ENCODE measurements around the gene CHN1.

The CHN1 gene

DNA sequence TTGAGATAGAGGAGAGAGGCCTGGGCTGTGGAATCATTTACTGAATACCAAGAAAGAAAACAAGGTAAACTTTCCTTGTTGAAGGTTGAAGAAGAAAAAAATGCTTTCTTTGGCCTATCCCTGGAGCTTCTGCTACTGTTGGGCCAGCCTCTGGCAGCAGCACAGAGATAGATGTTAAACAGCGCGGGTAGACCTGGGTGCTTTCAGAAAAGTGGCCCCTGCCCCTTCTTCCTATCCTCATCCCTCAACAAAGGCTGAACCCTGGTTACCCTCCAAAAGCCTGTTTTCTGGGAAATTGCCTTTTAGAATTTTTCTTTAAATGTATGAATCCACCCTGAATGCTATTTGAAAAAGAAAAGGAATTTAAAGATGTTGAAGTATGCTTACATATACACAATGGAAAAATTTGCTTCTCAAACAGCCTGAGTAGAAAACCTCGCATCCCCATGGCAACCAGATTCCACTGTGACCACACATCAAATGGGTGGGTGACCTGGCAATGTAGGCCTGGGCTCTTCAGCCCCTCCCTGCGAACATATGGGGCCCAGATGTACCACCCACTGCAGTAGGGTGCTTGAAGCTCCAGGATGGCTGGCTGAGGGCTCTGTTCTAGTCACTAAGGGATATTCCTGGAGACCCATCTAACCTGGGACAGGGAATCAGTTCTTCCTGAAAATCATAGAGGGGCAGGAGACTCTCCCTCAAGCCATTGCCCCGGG is 217.5 kb downstream of the CHN1 start:
- FAIRE-seq (no peak), DNase-seq (ENCODE audit: low spot score) (peak; percentile 76)

DNA sequence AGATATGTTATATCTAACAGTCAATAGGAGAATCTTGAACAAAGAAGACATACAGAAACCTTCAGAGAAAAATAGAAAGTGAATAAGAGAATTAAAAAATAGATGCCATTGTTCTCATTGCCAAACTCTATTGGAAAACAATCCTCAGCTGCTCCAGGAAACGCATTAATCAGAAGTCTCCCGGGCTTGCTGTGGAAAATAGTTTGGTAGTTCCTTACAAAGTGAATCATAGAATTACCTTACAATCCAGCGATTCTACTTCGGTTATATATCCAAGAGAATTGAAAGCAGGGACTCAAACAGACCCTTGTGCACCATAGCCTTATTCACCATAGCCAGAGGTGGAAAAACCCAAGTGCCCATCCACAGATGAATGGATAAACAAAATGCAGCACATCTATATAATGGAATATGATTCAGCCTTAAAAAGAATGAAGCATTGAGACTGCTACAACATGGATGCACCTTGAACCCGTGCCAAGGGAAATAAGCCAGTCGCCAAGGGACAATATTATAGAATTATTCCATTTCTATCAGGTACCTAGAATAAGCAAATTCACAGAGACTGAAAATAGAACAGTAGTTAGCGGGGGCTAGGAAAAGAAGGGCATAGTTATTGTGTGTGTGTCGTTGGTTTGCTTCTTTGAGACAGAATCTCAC is 219.0 kb downstream of the CHN1 start:
- DNase-seq (ENCODE audit: low spot score) (no peak), FAIRE-seq (no peak)

DNA sequence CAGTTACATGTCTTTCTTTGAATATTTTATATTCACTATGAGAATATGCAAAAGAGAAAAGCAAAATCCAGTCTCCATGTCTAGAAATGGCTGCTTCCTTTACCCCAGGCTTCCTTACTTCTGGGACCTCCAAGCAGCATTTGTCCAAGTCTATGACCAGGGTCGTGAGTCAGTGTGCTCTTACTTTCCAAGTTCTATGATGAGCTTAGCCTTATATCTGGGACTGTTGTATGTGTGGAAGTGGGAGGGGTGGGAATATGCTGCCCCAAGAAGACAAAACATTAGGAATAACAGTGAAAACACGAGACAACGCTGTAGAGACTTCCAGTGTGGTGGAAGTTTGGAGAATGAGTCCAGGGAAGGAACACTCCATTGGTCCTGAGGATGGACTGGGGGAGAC is 219.7 kb downstream of the CHN1 start:
- FAIRE-seq (no peak), DNase-seq (ENCODE audit: low spot score) (no peak)

DNA sequence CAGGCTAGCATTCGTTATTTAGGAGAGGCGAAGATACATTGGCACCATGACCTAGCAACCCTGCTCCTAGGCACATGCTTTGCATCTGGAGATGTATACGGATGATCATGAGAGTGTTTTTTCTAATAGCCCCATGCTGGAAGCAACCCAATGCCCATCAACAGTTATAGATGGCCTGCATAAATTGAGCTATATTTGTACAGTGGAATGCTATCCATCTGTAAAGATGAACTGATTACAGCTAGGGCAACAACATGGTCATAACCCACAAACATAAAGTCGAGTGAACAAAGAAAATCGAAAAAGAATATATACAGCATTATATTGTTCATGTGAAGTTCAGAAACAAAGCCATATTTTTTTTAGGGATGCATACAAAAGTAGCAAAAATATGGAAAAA is 220.3 kb downstream of the CHN1 start:
- DNase-seq (ENCODE audit: low spot score) (no peak), FAIRE-seq (no peak)

DNA sequence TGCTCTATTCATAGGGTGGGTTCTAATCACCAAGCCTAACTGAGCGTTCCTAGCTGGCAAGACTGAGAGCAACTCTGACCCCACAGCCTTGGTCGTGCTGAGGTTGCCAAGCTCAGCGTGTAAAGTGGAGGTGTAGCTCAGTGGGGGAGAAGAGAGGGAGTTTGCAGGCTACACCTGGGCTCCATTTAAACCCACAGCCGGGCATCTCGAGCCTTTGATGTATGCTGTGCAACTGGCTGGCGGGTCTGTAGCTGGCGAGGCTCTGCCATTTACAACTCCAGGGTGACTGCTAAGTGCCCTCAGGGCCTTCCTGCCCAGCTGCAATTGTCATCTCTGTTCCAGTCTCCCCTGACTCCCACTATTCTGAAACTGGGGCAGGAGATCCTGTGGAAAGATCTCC is 220.9 kb downstream of the CHN1 start:
- no peak for FAIRE-seq
- DNase-seq (ENCODE audit: low spot score) = no peak

DNA sequence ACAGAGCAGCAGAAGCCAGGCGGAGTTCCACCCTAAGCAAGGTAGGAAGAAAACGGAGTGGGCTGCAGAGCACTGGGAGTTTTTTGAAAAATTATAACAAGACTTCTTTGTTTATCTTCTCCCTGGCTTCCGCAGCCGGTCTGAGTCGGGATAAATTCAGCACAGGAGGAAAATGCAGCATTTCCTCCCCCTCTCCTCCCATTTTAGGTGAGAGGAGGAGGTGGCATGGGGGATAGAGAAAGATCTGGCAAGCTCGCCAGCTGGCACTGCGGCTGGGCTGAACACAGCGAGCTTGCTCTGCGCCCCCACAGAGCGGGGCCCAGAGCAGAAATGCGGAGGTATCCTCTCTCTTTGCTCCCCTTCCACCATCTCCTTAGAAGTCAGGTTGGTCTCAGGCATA is 223.2 kb downstream of the CHN1 start:
- FAIRE-seq = no peak
- DNase-seq (ENCODE audit: low spot score) = no peak

DNA sequence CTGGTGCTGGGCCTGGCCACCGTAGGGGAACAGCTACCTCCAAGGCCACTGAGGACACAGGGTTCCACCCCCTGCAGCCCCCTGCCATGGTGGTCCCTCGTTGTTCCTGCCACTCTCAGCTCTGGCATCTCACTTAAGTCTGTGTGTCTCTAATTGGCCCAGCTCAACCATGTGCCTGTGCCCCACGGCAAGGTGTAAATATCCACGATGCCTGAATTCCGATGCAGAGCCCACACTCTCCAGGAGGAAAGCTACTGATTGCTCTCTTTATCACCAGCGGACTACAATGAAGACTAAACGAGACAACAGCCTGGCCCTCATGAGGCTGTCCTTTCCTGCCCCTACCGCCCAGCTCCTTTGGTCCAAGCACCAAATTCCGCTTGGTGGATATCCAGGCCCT is 223.9 kb downstream of the CHN1 start:
- FAIRE-seq (no peak), DNase-seq (ENCODE audit: low spot score) (no peak)

DNA sequence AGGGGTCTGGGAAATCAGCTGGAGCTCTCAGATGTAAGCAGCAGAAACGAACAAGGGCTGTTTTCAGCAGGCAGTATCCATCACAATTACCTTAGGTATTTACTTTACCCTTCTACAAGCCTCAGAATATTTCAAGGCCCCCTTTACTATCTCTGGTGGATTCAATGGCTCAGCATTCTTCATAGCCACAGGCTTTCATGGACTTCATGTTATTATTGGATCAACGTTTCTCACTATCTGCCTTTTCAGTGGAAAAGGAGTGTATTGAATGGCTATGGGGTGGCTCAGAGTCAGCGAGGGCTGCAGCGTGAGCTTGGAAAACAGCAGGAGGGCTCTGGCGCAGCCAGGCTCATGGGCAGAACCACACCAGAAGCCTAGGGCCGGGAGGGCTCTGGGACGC is 224.3 kb downstream of the CHN1 start:
- DNase-seq (ENCODE audit: low spot score) = no peak
- FAIRE-seq = no peak

DNA sequence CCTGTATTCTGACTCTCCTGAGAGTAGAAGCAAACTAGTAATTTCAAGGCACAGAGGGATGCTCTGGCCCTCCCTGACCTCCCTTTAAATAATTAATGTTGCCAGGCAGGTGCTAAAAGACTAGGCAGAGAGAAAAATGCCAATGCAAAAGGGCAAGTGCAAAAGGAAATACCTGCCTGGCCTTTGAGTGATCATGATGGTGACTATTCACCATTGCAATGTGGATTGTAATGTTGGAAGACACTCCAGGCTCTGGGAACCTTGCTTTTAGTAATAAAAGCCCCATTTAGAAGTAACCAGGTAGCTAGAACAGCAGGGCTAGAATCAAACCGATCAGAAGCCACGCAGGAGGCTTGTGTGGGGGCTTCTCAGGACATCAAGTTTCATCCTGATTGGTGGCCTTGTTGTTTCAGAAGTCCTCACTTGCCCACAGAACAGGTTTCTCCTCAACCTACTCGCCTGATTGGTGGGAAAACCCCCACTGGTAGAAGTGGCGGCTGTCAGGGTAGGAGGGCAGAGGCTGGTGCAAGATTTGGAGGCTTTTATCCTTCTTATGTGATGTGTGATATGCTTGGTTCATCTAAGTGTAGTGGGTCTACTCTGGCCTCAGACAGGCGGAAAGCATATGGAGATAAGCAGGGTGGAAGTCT is 224.9 kb downstream of the CHN1 start:
- no peak for DNase-seq (ENCODE audit: low spot score)
- FAIRE-seq = peak; percentile 32

DNA sequence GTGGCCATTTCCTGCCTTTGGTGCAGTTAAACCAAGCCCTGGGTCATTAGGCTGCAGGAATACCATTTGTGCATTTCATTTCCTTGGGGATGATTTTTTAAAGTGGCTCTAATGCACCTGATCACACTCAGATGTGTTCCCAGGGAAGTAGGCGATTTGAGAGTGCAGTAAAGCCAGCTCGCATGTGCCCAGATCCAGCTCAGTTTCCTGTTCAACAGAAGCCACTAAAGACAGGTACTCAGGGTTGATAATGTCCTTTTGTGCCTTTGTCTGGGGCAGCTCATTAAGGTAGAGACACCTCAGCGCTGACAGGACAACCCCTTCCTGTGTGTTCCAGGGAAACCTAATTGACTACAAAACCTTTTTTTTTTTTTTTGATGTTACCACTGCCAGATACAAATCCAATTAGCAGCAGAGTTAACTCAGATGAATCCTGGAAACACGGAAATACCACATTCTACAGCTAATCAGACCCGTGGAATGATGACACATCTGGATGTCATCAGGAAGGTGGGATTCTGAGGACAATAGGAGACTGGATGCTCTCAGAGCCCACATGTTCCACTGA is 225.7 kb downstream of the CHN1 start:
- FAIRE-seq = no peak
- no peak for DNase-seq (ENCODE audit: low spot score)

DNA sequence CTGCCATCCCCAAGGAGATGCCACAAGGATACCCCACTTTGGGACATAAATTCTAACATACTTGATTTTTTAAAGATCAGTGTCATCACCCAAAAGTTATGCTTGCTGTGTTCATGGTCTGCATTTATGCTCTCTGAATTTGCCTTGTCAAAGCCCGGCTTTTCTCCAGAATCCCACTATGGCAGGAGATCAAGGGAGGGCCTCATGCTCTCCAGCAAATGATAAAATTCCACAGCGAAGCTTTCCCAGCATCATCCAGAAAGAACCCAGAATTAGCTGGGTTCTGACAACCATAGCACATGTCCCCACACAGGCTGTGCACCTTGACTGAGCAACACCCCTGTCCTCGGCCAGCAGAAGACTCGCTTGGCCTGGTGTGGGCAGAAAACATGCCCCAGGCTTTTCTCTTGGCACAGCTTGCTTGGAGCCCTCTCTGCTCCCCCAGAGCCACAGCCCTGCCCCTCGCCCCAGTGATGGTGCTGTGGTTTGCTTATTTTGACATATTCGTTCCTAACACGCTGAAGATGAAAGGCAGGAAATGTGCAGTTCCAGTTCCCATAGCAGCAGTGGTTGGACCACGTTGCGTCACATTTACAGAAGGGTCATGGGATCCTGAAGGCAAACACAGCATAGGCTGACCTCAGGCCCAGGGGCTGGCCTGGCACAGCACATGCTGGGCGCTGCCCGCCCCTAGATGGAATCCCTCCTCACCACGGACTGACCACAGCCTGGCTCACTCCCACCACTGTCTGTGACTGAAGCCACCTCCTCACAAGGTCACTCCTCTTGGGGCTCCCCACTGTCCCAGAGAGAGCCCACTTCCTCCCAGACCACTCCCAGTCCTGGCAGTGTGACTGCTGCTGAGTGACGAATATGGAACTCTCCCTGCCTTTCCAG is 226.8 kb downstream of the CHN1 start:
- DNase-seq (ENCODE audit: low spot score) (no peak), FAIRE-seq (no peak)

DNA sequence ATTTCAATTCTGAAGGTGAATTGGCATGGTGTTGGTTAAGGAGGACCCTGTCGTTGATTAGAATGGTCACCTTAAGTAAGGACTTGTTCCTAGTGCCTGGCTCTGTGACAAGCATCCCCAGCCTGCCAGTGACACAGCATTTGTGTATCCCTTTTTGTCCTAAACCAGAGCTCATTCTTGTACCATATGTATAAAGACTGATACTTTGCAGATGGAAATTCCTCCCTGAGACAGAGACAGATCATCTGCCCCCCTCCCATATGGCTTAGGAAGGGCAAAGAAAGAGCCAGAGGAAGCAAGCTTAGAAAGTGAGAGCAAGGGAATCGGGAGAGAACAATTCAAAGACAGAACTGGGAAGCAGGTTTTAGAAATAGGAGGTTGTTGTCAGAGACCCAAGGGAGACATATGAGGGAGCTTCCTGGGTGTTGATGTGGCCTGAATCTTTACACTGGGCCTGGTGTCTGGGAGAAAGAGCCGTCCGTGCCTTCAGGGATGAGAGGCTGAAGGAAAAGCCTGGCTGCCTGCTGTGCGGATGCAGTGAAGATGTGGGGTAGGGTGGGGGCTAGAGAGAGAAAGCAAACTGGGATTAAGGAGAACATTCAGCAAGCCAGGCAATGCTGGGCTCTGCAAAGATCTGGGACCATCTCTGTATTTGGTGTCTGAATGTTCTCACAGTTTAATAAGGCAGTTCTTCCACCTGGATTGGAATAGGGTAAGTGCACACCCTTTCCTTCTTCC is 227.7 kb downstream of the CHN1 start:
- FAIRE-seq (no peak), DNase-seq (ENCODE audit: low spot score) (no peak)

DNA sequence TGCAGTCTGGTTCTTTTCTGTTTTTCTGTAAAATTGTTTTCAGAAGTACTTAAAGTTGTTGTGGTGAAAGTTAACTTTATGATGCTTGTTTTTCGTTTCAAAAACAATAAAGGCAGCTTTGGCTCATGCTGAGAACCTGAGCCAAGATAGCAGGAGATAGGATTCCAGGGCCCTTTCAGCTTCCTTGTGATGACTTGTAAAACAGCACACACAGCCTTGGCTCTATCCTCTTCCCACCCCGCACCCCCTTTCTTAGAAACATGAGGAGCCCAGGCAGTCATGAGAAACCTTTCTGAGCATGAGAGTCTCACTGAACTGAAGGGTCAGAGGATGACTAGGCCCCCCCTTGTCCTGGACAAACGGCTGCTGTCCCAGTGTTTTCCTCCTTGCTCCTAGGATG is 228.5 kb downstream of the CHN1 start:
- DNase-seq (ENCODE audit: low spot score) = no peak
- FAIRE-seq = no peak

DNA sequence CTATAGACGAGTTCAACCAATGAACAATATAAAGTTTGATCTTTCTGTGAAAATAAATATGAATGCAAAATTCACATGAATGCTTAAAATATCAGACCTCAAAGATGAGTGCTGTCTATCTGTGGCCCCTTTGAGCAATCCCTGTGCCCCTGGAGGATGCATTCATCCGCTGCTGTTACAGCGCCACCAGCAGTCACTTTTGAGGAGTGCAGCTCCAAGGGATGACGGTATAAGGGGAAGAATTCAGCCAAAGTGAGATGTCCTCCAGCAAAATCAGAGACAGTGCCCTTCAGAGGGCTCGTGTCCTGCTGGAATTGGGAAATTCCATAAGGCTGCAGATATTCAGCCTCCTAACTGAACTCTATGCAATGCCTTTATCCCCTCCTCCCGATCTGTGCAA is 229.0 kb downstream of the CHN1 start:
- no peak for FAIRE-seq
- DNase-seq (ENCODE audit: low spot score) = no peak

DNA sequence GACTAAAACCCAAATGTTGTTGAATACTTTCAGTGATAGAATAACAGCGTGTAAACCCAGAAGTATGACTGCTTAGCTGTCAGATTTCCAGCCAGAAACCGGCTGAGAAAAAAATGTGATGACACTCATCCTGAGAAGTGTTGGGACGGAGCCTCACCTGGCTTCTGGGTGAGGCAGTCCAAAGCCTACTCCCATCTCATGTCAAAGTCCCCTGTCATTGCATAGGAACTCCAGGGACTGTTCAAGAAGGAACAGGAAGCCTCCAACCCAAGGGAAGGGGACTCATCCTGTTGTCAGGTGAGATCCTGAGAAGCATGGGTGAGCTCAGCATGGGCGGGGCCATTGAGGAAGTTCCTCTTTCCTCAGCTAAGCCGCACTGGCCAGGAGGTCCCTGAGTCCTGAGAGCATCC is 229.6 kb downstream of the CHN1 start:
- DNase-seq (ENCODE audit: low spot score) (no peak), FAIRE-seq (no peak)

DNA sequence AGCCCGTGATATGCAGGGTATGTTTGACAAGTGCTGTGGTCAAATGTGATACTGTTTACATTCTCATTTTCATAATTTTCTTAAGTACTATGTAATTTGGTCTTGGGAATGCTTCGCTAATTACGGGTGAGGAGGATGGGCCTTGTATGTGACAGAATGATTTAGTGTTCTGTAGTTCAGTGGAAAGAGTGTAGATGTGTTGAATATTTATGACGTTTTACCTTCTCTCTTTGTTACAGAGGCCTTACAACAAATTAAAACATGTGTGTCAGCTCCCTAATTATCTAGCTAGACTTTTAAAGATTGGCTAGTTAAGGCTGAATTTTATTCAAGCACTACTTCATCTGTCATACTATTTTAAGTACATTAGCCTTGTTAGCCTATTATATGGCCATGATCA is 230.3 kb downstream of the CHN1 start:
- DNase-seq (ENCODE audit: low spot score) (no peak), FAIRE-seq (no peak)

DNA sequence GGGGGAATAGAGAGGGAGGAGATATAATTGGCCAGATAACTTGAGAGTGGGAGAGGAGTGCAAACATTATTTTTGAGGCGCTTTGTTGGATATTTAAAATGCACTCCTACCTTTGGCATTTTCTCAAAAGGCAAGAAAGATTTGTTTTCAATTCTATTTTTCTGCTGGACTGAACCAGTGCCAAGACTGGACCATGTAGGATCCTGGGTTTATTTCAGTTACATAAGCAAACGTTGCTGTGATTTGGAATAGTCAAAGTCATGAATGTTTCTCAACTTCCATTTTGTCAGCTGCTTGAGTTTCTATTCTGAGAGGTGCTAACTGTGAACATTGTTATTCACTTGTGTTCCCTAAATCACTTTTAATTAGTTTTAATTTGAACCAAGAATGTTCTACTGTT is 232.0 kb downstream of the CHN1 start:
- DNase-seq (ENCODE audit: low spot score) = no peak
- no peak for FAIRE-seq

DNA sequence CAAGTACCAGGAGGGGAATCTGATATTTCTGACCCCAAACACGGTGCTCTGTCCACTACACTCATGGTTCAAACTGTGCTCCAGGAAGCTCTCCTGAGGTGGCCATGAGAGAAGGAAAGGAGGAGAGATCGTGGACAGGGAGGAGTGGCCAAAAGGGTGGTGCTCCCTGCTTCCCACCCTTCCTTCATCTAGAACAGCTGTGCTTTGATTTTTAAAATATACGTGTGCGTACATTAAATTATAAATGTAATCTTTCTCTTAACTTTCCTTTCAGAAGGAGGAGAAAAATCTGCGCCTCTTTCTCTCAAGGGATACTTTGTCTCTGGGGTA is 232.7 kb downstream of the CHN1 start:
- no peak for FAIRE-seq
- DNase-seq (ENCODE audit: low spot score) = no peak

DNA sequence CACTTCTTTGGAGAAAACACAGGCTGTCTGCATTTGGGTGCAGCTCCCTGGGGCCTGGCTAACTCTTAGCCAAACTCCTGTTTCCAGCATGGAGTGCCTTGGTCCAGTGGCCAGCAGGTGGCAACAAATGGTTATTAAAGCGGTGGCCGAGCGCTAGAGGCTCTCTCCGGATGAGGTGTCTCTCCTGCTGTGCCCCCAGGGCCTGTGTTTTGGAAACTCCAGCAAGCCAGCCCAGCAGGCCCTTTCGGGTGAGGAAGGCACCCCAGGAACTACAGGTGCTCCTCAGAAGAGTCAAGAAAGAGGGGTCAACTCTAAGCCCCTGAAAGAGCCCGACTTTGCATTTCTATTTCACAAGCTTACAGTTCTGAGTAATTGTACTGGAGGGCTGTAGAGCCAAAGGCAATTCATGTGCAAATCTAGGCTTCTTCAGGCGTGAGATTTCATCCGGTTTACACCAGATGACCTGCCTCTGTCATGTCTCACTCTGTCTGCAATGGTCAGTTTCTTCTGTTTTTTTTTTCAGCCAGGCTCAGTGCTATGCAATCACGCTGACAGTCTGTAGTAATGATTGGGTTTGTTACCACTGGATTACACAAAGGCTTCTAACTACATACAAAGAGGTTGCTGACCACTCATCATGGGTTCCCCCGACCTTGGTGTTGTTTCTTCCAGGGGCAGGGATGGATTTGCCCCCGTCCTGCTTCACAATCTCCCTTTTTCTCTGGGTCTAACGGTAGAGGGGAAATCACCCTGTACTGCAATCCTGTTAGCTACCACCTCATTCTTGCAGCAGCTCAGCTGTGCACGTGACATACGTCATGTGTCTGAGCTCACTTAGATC is 233.3 kb downstream of the CHN1 start:
- FAIRE-seq = no peak

DNA sequence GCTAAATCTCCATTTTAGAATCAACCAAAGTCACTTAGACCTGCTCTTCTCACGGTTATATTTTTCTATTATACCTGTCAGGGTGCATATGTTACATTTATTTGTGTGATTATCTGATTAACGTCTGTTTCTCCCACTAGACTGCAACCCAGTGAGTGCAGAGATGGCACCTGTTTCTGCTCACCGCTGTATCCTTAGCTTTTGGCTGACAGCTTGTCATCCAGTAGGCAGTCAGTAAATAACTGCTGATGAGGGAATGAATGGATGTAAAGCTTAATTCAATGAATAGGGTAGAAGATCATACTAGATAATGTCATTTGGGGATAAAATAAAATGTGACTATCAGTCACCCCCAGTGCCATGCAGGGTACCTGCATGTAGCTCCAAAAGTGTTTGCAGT is 234.0 kb downstream of the CHN1 start:
- FAIRE-seq = no peak

More for the DNA sequence above, 233.3 kb downstream of the CHN1 start:
- peak; percentile 86 for DNase-seq (ENCODE audit: low spot score)

More for the DNA sequence above, 234.0 kb downstream of the CHN1 start:
- DNase-seq (ENCODE audit: low spot score) = no peak

Data from urothelium cell line (cell line).